AG10803 (cell line): ENCODE measurements around the gene GNPDA2.

Experiments used
- DNase-seq: peaks from one replicate; pipeline ENCODE4 v3.0.0; 2010; ENCODE audit warnings: low read depth
- H3K4me3 ChIP-seq: 2 replicates; pipeline ENCODE4 v1.5.1; 2011; ENCODE audit warnings: mild to moderate bottlenecking, low read length, control low read depth
- CTCF ChIP-seq: conservative IDR thresholded peaks from 2 replicates; pipeline ENCODE4 v1.5.1; 2011; ENCODE audit warnings: mild to moderate bottlenecking, low read length, control low read depth, inconsistent platforms

Gene GNPDA2

GRCh38 chr4:44726038-44726871 lies at the start of gene GNPDA2:
Gene GNPDA2 (minus strand): TSS chr4:44726556. CDS start chr4:44722207, 4,349 bp downstream.
- peak; percentile 85 for DNase-seq
- peak within 1 kb of the TSS; percentile 83 for H3K4me3 ChIP-seq

DNA sequence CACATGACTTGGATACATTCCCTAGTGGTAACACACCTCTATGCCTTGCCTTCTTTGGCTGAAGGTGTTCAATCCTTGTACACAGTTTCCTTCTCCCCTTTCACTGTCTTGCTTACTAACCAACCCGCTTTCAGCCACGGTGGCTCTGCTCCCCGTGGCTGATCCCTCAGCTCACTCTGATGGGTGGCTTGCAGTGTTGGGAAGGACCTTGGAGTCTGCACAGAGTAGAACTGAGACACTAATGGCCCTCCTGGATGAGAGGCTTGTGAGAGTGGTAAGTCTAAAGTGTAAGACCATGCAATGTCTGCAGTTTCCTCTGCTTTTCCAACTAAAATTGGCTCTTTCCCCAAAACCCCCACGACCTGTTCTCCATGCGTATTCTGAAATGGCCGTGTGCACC lies 46.0 kb upstream of the GNPDA2 start:
- no peak for DNase-seq
- TF ChIP-seq CTCF: no peak
- H3K4me3 ChIP-seq: no peak overlapping the region

More at GRCh38 chr4:44726038-44726871, at the start of gene GNPDA2:
- TF ChIP-seq CTCF: peak; percentile 39

DNA sequence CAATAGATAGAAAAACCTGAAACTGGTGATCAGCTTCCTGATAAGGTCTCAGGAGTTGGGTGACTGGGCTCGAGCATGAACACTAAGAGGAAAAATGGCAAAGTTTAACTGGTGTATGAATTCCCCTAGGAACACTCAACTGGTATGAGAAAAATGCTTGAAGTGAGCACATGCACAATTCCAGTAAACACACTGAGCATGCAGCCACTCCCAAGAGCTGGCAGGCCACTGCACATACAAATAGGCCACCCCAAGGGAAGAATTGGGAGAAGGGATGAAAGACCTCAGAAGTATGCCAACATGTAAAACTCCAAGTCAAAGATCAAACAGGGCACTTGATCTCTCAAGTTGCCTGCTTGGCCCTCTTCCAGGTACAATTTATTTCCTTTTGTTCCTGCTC lies 45.4 kb upstream of the GNPDA2 start:
- no peak for TF ChIP-seq CTCF
- H3K4me3 ChIP-seq: no peak overlapping the region
- DNase-seq: no peak

DNA sequence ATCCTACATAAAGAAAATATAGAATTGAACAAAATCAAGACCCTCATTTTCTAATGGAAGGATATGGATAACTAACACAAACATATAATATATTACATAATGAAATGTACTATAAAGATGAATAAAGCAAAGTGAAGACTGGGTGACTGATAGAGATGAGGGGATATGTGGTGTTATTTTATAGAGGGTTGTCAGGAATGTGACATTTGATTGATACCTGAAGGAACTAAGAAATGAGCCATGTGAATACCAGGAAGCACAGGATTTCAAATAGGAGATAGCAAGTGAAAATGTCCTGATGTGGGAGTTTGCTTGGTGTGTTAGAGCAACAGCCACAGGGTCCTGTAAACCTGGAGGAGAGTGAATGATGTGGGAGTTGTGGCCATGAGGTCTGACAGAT lies 40.1 kb upstream of the GNPDA2 start:
- no peak for TF ChIP-seq CTCF
- no peak for DNase-seq
- no peak overlapping the region for H3K4me3 ChIP-seq

DNA sequence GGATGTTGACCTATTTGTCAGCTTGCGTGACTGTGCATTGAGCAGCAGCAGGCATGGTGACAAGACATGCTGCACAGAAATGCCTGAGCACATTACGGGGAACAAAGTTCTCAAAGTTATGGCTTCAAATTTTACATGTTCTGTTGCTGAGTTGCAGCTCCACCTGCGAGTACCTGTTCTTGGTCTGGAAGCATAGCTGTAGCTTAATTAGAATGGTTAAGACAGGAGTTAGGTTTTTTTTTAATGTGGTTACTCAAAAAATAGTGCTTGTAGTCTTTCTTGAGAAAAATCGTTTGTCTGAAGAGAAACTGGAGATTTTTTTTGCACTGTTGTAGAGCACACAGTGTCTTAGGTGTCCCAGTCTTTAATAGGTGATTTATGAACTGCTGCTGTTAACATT lies 38.8 kb upstream of the GNPDA2 start:
- H3K4me3 ChIP-seq: no peak overlapping the region
- DNase-seq: no peak
- TF ChIP-seq CTCF: no peak

DNA sequence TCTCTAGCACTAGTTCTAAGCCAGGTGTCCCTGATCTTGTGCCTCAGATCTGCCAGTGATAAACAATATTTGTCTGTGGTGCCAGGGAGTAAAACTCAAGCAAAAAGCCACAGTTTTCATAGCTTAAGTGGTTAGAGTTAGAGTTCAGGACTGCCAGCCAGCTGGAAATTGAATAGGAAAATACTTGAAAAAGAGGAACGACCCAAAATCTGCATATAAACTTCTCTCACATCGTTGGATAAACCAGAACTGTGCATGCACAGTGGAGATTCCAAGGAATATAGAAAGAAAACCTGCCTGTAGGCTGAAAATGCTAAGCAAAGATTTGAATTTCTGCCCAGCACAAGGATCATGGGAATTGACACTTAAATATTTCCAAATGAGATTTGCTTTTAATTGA lies 35.0 kb upstream of the GNPDA2 start:
- no peak overlapping the region for H3K4me3 ChIP-seq
- no peak for TF ChIP-seq CTCF
- no peak for DNase-seq

- DNase-seq: peak; percentile 44
- H3K4me3 ChIP-seq: no peak overlapping the region
- TF ChIP-seq CTCF: peak; percentile 60
Observed at GRCh38 chr4:44760142-44760898, 34.0 kb upstream of the GNPDA2 start.
